ENCODE results near the gene CFP. TPM values are rescaled to one million over a fixed set of nuclear protein-coding genes. Genes with fewer than 3 reads are reported as not detected.

The CFP gene
- 0.39 and 0.56 TPM in 2 replicates for total RNA-seq

GRCh38 chrX:47629419-47630200 is at the start of gene CFP:
Gene CFP, minus strand, starts transcription at chrX:47629930. Its CDS starts 86 bp downstream, at chrX:47629844.

GRCh38 chrX:47658684-47659420 is 29.1 kb upstream of the CFP start, which contains the start of gene UXT:
Gene UXT, minus strand, starts transcription at chrX:47659180. Its CDS starts 253 bp downstream, at chrX:47658927.

GRCh38 chrX:47650164-47651042 is 20.7 kb upstream of the CFP start, which contains the start of gene ELK1:
Gene ELK1, minus strand, starts transcription at chrX:47650563. Its CDS starts 9,122 bp downstream, at chrX:47641441.

GRCh38 chrX:47619486-47620302 is 10.0 kb downstream of the CFP start, which contains the start of gene SYN1:
Gene SYN1, minus strand, starts transcription at chrX:47619857. Its CDS starts 129 bp downstream, at chrX:47619728.

GRCh38 chrX:47581731-47582647 is 47.7 kb downstream of the CFP start, which contains the start of gene TIMP1:
Gene TIMP1, plus strand, starts transcription at chrX:47582436. Its CDS starts 980 bp downstream, at chrX:47583416.

Other genes with a start within 250 kb of the CFP start
- 6.6 and 10.7 TPM in 2 replicates for gene ZNF41, start 146.7 kb downstream of the CFP start, total RNA-seq
- 31.0 and 31.5 TPM in 2 replicates for gene ARAF, start 68.7 kb downstream of the CFP start, total RNA-seq
- gene TIMP1, start 47.5 kb downstream of the CFP start, total RNA-seq = 1,035 and 4,999 TPM in 2 replicates
- 0.80 and 3.5 TPM in 2 replicates for gene SYN1, start 10.1 kb downstream of the CFP start, total RNA-seq
- 41.1 and 55.3 TPM in 2 replicates for gene ELK1, start 20.6 kb upstream of the CFP start, total RNA-seq
- gene UXT, start 29.2 kb upstream of the CFP start, total RNA-seq = 103 and 164 TPM in 2 replicates
- 4.0 and 5.0 TPM in 2 replicates for gene ZNF81, start 207.0 kb upstream of the CFP start, total RNA-seq